ENCODE measurements around the gene LGALS12. TPM values are rescaled to one million over a fixed set of nuclear protein-coding genes. Genes with fewer than 3 reads are reported as not detected.
"Not testable (repeated sequence)": the region's sequence is repeated elsewhere in the genome, so short reads cannot be mapped to it uniquely, and the experiment has no call there.

LGALS12 gene
- total RNA-seq, 2 donors from 2014 or later = 0.59 TPM; not detected in 1

- Mint-ChIP-seq H3K27me3 (no peaks in the 10 kb centered on the region), H3K4me3 (no peak overlapping the region), H3K27ac (no peak overlapping the region), H3K36me3 (no peaks in the 10 kb centered on the region), H3K4me1 (ENCODE audit: low read depth in 2 of 2) (peaks cover 0 to 12% of the 10 kb centered on the region in 2 donors), H3K9me3 (no peaks in the 10 kb centered on the region)
- DNase-seq (ENCODE audit: low spot score) = no peak
- ATAC-seq = no peak
Measured at GRCh38 chr11:63510360-63511047, 4.6 kb downstream of the LGALS12 start.

- ATAC-seq (no peak), DNase-seq (ENCODE audit: low spot score) (no peak)
- H3K36me3 Mint-ChIP-seq = no peaks in the 10 kb centered on the region
- H3K4me1 Mint-ChIP-seq (ENCODE audit: low read depth in 2 of 2) = peaks cover 0 to 9% of the 10 kb centered on the region in 2 donors
- no peak overlapping the region for H3K4me3 Mint-ChIP-seq
- no peak overlapping the region for H3K27ac Mint-ChIP-seq
- H3K27me3 Mint-ChIP-seq = no peaks in the 10 kb centered on the region
- H3K9me3 Mint-ChIP-seq = no peaks in the 10 kb centered on the region
Measured at GRCh38 chr11:63511048-63511748, 5.3 kb downstream of the LGALS12 start.

GRCh38 chr11:63512816-63513215, 6.9 kb downstream of the LGALS12 start:
- no peaks in the 10 kb centered on the region for H3K4me1 Mint-ChIP-seq (ENCODE audit: low read depth in 2 of 2)
- no peak overlapping the region for H3K4me3 Mint-ChIP-seq
- H3K36me3 Mint-ChIP-seq = no peaks in the 10 kb centered on the region
- DNase-seq (ENCODE audit: low spot score) (no peak), ATAC-seq (no peak)
- peak overlapping the region in 1 of 2 donors; percentile 5 for H3K27ac Mint-ChIP-seq
- H3K27me3 Mint-ChIP-seq = no peaks in the 10 kb centered on the region
- no peaks in the 10 kb centered on the region for H3K9me3 Mint-ChIP-seq

GRCh38 chr11:63516109-63516508, 10.2 kb downstream of the LGALS12 start:
- Mint-ChIP-seq H3K9me3 (no peaks in the 10 kb centered on the region), H3K4me3 (no peak overlapping the region), H3K36me3 (no peaks in the 10 kb centered on the region), H3K27ac (no peak overlapping the region), H3K4me1 (ENCODE audit: low read depth in 2 of 2) (peaks cover 11 to 12% of the 10 kb centered on the region in 2 donors), H3K27me3 (no peaks in the 10 kb centered on the region)
- DNase-seq (ENCODE audit: low spot score) (no peak), ATAC-seq (no peak)

- Mint-ChIP-seq H3K27me3 (no peaks in the 10 kb centered on the region), H3K4me3 (no peak overlapping the region), H3K36me3 (no peaks in the 10 kb centered on the region), H3K9me3 (no peaks in the 10 kb centered on the region), H3K27ac (no peak overlapping the region), H3K4me1 (ENCODE audit: low read depth in 2 of 2) (peaks cover 12 to 14% of the 10 kb centered on the region in 2 donors)
- ATAC-seq (no peak), DNase-seq (ENCODE audit: low spot score) (no peak)
Measured at GRCh38 chr11:63517156-63517555, 11.3 kb downstream of the LGALS12 start.

GRCh38 chr11:63518548-63518947, 12.7 kb downstream of the LGALS12 start:
- H3K36me3 Mint-ChIP-seq = no peaks in the 10 kb centered on the region
- ATAC-seq = no peak
- H3K9me3 Mint-ChIP-seq = no peaks in the 10 kb centered on the region
- H3K27ac Mint-ChIP-seq = peak overlapping the region; percentile 41 to 67
- H3K4me3 Mint-ChIP-seq = no peak overlapping the region
- H3K4me1 Mint-ChIP-seq (ENCODE audit: low read depth in 2 of 2) = peaks cover 12 to 14% of the 10 kb centered on the region in 2 donors
- no peaks in the 10 kb centered on the region for H3K27me3 Mint-ChIP-seq
- DNase-seq (ENCODE audit: low spot score) = no peak

- DNase-seq (ENCODE audit: low spot score) (no peak), ATAC-seq (no peak)
- no peak overlapping the region for H3K4me3 Mint-ChIP-seq
- peaks cover 12 to 14% of the 10 kb centered on the region in 2 donors for H3K4me1 Mint-ChIP-seq (ENCODE audit: low read depth in 2 of 2)
- no peaks in the 10 kb centered on the region for H3K27me3 Mint-ChIP-seq
- H3K27ac Mint-ChIP-seq = no peak overlapping the region
- no peaks in the 10 kb centered on the region for H3K36me3 Mint-ChIP-seq
- H3K9me3 Mint-ChIP-seq = no peaks in the 10 kb centered on the region
Measured at GRCh38 chr11:63520606-63521170, 14.8 kb downstream of the LGALS12 start.

GRCh38 chr11:63521896-63522295, 16.0 kb downstream of the LGALS12 start:
- no peaks in the 10 kb centered on the region for H3K27me3 Mint-ChIP-seq
- no peaks in the 10 kb centered on the region for H3K9me3 Mint-ChIP-seq
- ATAC-seq (no peak), DNase-seq (ENCODE audit: low spot score) (no peak)
- no peaks in the 10 kb centered on the region for H3K36me3 Mint-ChIP-seq
- H3K4me3 Mint-ChIP-seq = no peak overlapping the region
- no peak overlapping the region for H3K27ac Mint-ChIP-seq
- peaks cover 12 to 14% of the 10 kb centered on the region in 2 donors for H3K4me1 Mint-ChIP-seq (ENCODE audit: low read depth in 2 of 2)

- Mint-ChIP-seq H3K4me3 (no peak overlapping the region), H3K4me1 (ENCODE audit: low read depth in 2 of 2) (peaks cover 10 to 12% of the 10 kb centered on the region in 2 donors), H3K36me3 (no peaks in the 10 kb centered on the region), H3K9me3 (no peaks in the 10 kb centered on the region), H3K27me3 (no peaks in the 10 kb centered on the region), H3K27ac (no peak overlapping the region)
- no peak for ATAC-seq
- no peak for DNase-seq (ENCODE audit: low spot score)
Measured at GRCh38 chr11:63523151-63523550, 17.3 kb downstream of the LGALS12 start.

GRCh38 chr11:63527667-63528066, 21.8 kb downstream of the LGALS12 start:
- peaks cover 21 to 32% of the 10 kb centered on the region in 2 donors for H3K4me1 Mint-ChIP-seq (ENCODE audit: low read depth in 2 of 2)

GRCh38 chr11:63528156-63528555, 22.3 kb downstream of the LGALS12 start:
- ATAC-seq; H3K27ac Mint-ChIP-seq; H3K27me3 Mint-ChIP-seq; DNase-seq (ENCODE audit: low spot score); H3K4me3 Mint-ChIP-seq; H3K9me3 Mint-ChIP-seq; H3K36me3 Mint-ChIP-seq: not testable (repeated sequence)
- peaks cover 22 to 37% of the 10 kb centered on the region in 2 donors for H3K4me1 Mint-ChIP-seq (ENCODE audit: low read depth in 2 of 2)

More at GRCh38 chr11:63527667-63528066, 21.8 kb downstream of the LGALS12 start:
- ATAC-seq (no peak), DNase-seq (ENCODE audit: low spot score) (no peak)
- Mint-ChIP-seq H3K36me3 (no peaks in the 10 kb centered on the region), H3K27me3 (no peaks in the 10 kb centered on the region), H3K4me3 (no peak overlapping the region), H3K27ac (no peak overlapping the region), H3K9me3 (no peaks in the 10 kb centered on the region)

- H3K4me1 Mint-ChIP-seq (ENCODE audit: low read depth in 2 of 2) = peaks cover 29 to 44% of the 10 kb centered on the region in 2 donors
- not testable (repeated sequence) for H3K9me3 Mint-ChIP-seq; H3K27me3 Mint-ChIP-seq; DNase-seq (ENCODE audit: low spot score); H3K36me3 Mint-ChIP-seq; H3K4me3 Mint-ChIP-seq; ATAC-seq
- peak overlapping the region in 1 of 2 donors; percentile 44 for H3K27ac Mint-ChIP-seq
Measured at GRCh38 chr11:63528729-63529278, 22.9 kb downstream of the LGALS12 start.

- peak overlapping the region; percentile 12 to 44 for H3K27ac Mint-ChIP-seq
- not testable (repeated sequence) for H3K36me3 Mint-ChIP-seq
- peaks cover 34 to 50% of the 10 kb centered on the region in 2 donors for H3K4me1 Mint-ChIP-seq (ENCODE audit: low read depth in 2 of 2)
Measured at GRCh38 chr11:63529373-63529772, 23.5 kb downstream of the LGALS12 start.

GRCh38 chr11:63530021-63530420, 24.1 kb downstream of the LGALS12 start:
- H3K9me3 Mint-ChIP-seq = no peaks in the 10 kb centered on the region
- DNase-seq (ENCODE audit: low spot score) = no peak
- peaks cover 38 to 54% of the 10 kb centered on the region in 2 donors for H3K4me1 Mint-ChIP-seq (ENCODE audit: low read depth in 2 of 2)
- no peak for ATAC-seq
- H3K27ac Mint-ChIP-seq = peak overlapping the region; percentile 12 to 44
- no peaks in the 10 kb centered on the region for H3K36me3 Mint-ChIP-seq
- no peak overlapping the region for H3K4me3 Mint-ChIP-seq
- no peaks in the 10 kb centered on the region for H3K27me3 Mint-ChIP-seq

More at GRCh38 chr11:63529373-63529772, 23.5 kb downstream of the LGALS12 start:
- not testable (repeated sequence) for DNase-seq (ENCODE audit: low spot score); H3K27me3 Mint-ChIP-seq; H3K4me3 Mint-ChIP-seq; H3K9me3 Mint-ChIP-seq; ATAC-seq
